Tibial nerve (tissue), 4 donors: ENCODE results near the gene PSMD8.

Experiments
- EP300 ChIP-seq, 2 donors: sonication (generic); formaldehyde crosslinking; IDR thresholded peaks; one replicate each; pipeline ENCODE4 v1.6.1; 2017; ENCODE audit warnings: antibody characterized with exemption in 2 of 2, mild to moderate bottlenecking in 1 of 2
- POLR2A ChIP-seq, 2 donors: fragments of 450-650 bp; IDR thresholded peaks; one replicate each; pipeline ENCODE4 v1.6.1; 2017; ENCODE audit warnings: antibody characterized with exemption in 2 of 2, mild to moderate bottlenecking in 2 of 2, moderate library complexity in 2 of 2
- TF ChIP-seq, protein P1 (sequence below), 5 experiments: fragments of 200-600 bp in 3 of 5; fragments of 450-650 bp in 2 of 5; sonication (generic) in 3 of 5; IDR thresholded peaks; one replicate each; pipeline ENCODE4 v1.5.1; 2016 to 2019; ENCODE audit warnings: antibody characterized with exemption in 5 of 5, mild to moderate bottlenecking in 3 of 5, moderate library complexity in 2 of 5

DNA sequence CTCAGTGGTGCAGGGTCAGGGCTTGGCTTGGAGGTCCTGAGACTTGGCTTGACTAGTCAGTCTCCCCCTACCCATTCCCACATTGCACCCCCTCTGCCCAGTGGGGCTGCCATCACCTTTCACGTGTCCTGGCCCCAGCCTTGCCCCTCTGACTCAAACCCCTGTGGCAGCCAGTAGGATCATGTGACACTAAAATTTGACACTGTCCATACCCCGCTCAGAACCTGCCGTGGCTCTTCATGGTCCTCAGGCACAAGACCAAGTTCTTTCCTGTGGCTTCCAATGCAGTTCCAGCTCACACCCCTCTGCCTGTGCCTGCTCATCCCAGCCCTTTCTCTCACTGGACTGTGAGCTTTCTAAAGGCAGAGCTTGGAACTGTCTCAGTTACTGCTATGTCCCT is 2.2 kb downstream of the PSMD8 start:
- TF ChIP-seq, protein P1, sequence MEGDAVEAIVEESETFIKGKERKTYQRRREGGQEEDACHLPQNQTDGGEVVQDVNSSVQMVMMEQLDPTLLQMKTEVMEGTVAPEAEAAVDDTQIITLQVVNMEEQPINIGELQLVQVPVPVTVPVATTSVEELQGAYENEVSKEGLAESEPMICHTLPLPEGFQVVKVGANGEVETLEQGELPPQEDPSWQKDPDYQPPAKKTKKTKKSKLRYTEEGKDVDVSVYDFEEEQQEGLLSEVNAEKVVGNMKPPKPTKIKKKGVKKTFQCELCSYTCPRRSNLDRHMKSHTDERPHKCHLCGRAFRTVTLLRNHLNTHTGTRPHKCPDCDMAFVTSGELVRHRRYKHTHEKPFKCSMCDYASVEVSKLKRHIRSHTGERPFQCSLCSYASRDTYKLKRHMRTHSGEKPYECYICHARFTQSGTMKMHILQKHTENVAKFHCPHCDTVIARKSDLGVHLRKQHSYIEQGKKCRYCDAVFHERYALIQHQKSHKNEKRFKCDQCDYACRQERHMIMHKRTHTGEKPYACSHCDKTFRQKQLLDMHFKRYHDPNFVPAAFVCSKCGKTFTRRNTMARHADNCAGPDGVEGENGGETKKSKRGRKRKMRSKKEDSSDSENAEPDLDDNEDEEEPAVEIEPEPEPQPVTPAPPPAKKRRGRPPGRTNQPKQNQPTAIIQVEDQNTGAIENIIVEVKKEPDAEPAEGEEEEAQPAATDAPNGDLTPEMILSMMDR (IDR thresholded peaks at IDR 0.05), result no peak
- TF ChIP-seq POLR2A (IDR thresholded peaks at IDR 0.05) (no peak), EP300 (IDR thresholded peaks at IDR 0.05) (no peak)
